ENCODE measurements around the gene CCL23. TPM values are rescaled to one million over a fixed set of nuclear protein-coding genes. Genes with fewer than 3 reads are reported as not detected.

Gene CCL23
- total and polyA plus RNA-seq, 9 of the 15 experiments (the other 6 are each of a cell fraction or from before 2014, with no cell fraction given): not detected

DNA sequence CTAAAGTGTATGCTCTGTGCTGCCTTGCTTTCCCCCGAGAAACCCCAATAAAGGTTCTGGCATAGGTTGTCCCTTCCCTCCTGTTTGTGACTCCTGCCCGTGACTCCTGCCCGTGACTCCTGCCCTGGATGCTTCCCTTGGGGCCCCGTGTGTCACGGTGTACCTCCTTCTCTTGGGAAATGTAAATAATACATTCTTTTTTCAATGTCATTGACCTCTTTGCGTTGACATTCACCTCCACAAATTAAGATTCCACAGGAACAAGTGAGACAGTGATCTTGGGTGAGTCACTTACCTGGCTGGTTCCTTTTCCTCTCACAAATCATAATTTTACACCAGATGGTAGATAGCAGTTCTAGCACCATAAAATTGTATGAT lies 17.1 kb downstream of the CCL23 start:
- WGBS (ENCODE audit: insufficient coverage, low coverage, missing lambda C conversion rate): 2% methylated on average over 6 of the region's 6 CpGs
- in situ Hi-C loops (cut with MboI) (no loop called here), intact Hi-C loops (cut with micrococcal nuclease) (no loop called here)
- H3K4me1 ChIP-seq (replicated peaks in 1 of 2; ENCODE audit: control insufficient read depth in 2 of 2, insufficient read depth in 2 of 2, low read length in 2 of 2): no peaks in the 10 kb centered on the region
- no TSS peak for BruUV-seq (replicated peaks)
- no peak overlapping the region for H3K9ac ChIP-seq (ENCODE audit: insufficient read depth in 1 of 2, low read depth in 2 of 2, low read length in 2 of 2)
- peaks cover 9 to 12% of the 10 kb centered on the region in 2 experiments; a peak in 3 of 5 replicates for H3K27me3 ChIP-seq (ENCODE audit: control insufficient read depth in 2 of 2, insufficient read depth in 2 of 2, low read length in 2 of 2)
- CTCF ChIA-PET (ENCODE audit: low intra/inter-chr PET ratio): no interaction called here
- H3K9me1 ChIP-seq (ENCODE audit: control insufficient read depth, insufficient read depth, low read length): no peaks in the 10 kb centered on the region
- TF ChIP-seq TAF15 (IDR thresholded peaks at IDR 0.05; ENCODE audit: low read depth, low read length): no peak
- no peak for TF ChIP-seq ZBTB8A (IDR thresholded peaks at IDR 0.05; ENCODE audit: partially characterized antibody)
- TF ChIP-seq DPF2 (IDR thresholded peaks at IDR 0.05): no peak
- no peak for TF ChIP-seq GABPA (tag; conservative IDR thresholded peaks at IDR 0.05; ENCODE audit: low read depth)
- TF ChIP-seq ZNF586 (CRISPR knock-in tag; conservative IDR thresholded peaks at IDR 0.05): no peak
- no peak for TF ChIP-seq HSF4 (CRISPR knock-in tag; IDR thresholded peaks at IDR 0.05; ENCODE audit: borderline replicate concordance)
- TF ChIP-seq MYC (IDR thresholded peaks at IDR 0.05; ENCODE audit: low read depth, low read length): no peak
- no peak for TF ChIP-seq MYC (CRISPR knock-in tag; IDR thresholded peaks at IDR 0.05; ENCODE audit: borderline replicate concordance, low read depth)
- no peak for TF ChIP-seq CBX1 (IDR thresholded peaks at IDR 0.05; ENCODE audit: low read depth)
- TF ChIP-seq C11orf30 (IDR thresholded peaks at IDR 0.05; ENCODE audit: low read depth): no peak
- no peak for TF ChIP-seq ZNF232 (CRISPR knock-in tag; IDR thresholded peaks at IDR 0.05)
- no peak for TF ChIP-seq CREB1 (IDR thresholded peaks at IDR 0.05)
- no peak for TF ChIP-seq CREB1 (CRISPR knock-in tag; IDR thresholded peaks at IDR 0.05)
- no peak for TF ChIP-seq GTF2A2 (tag; IDR thresholded peaks at IDR 0.05)
- no peak for DNase-seq (ENCODE audit: extremely low read depth in 1 of 4, low spot score in 3 of 4)
- no peaks in the 10 kb centered on the region for H3K36me3 ChIP-seq (ENCODE audit: control insufficient read depth, insufficient read depth, low read length)
- no peak for FAIRE-seq
- ATAC-seq: no peak
- H3K4me3 ChIP-seq: no peak overlapping the region
- H2AFZ ChIP-seq (ENCODE audit: low read depth, low read length): no peak overlapping the region
- H3K9me3 ChIP-seq (replicated peaks; ENCODE audit: control insufficient read depth, insufficient read depth, low read depth, low read length): no peaks in the 10 kb centered on the region
- POLR2A ChIA-PET: no interaction called here
- no peaks in the 10 kb centered on the region for H3K79me2 ChIP-seq (ENCODE audit: control insufficient read depth, insufficient read depth, low read length)
- no peak overlapping the region for H3K27ac ChIP-seq (ENCODE audit: extremely low read depth, low read depth, low read length)
- no peaks in the 10 kb centered on the region for H4K20me1 ChIP-seq (replicated peaks; ENCODE audit: control insufficient read depth, insufficient read depth, low read length)
- H3K4me2 ChIP-seq (ENCODE audit: insufficient read depth, low read length): no peak overlapping the region
